SJCRH30 (cell line): Measurements from ENCODE around the gene DENND6B. TPM values are rescaled to one million over a fixed set of nuclear protein-coding genes. Genes with fewer than 3 reads are reported as not detected.
"Not testable (repeated sequence)": the region's sequence is repeated elsewhere in the genome, so short reads cannot be mapped to it uniquely, and the experiment has no call there.

Source experiments
- DNase-seq, 2 experiments: peaks; one replicate each; pipeline ENCODE4 v3.0.0-alpha.2; 2015 to 2020
- H3K27ac ChIP-seq: fragments of 250-450 bp; sonication (Bioruptor Pico); 2 replicates; pipeline ENCODE4 v1.5.1; 2020; ENCODE audit warnings: mild to moderate bottlenecking, moderate library complexity
- H3K27me3 ChIP-seq: fragments of 250-450 bp; sonication (Bioruptor Pico); 2 replicates; pipeline ENCODE4 v1.5.1; 2020; ENCODE audit warnings: mild to moderate bottlenecking, moderate library complexity
- H3K36me3 ChIP-seq: fragments of 250-450 bp; sonication (Bioruptor Pico); 2 replicates; pipeline ENCODE4 v1.5.1; 2020; ENCODE audit warnings: mild to moderate bottlenecking, moderate library complexity
- H3K4me1 ChIP-seq: fragments of 250-450 bp; sonication (Bioruptor Pico); 2 replicates; pipeline ENCODE4 v1.5.1; 2020; ENCODE audit warnings: mild to moderate bottlenecking, moderate library complexity
- H3K4me3 ChIP-seq: fragments of 250-450 bp; sonication (Bioruptor Pico); 2 replicates; pipeline ENCODE4 v1.5.1; 2020; ENCODE audit warnings: mild to moderate bottlenecking, moderate library complexity
- H3K9me3 ChIP-seq: fragments of 250-450 bp; sonication (Bioruptor Pico); replicated peaks from 2 replicates; pipeline ENCODE4 v1.5.1; 2020; ENCODE audit warnings: mild to moderate bottlenecking, moderate library complexity
- total RNA-seq: library from RNA; depleted of rRNA; stranded (reverse); fragments of >200 nt; shearing (Covaris generic); gene quantifications from 2 replicates; pipeline ENCODE4 v1.2.3, GENCODE V29; 2014; rRNA removed

Gene DENND6B, protein sequence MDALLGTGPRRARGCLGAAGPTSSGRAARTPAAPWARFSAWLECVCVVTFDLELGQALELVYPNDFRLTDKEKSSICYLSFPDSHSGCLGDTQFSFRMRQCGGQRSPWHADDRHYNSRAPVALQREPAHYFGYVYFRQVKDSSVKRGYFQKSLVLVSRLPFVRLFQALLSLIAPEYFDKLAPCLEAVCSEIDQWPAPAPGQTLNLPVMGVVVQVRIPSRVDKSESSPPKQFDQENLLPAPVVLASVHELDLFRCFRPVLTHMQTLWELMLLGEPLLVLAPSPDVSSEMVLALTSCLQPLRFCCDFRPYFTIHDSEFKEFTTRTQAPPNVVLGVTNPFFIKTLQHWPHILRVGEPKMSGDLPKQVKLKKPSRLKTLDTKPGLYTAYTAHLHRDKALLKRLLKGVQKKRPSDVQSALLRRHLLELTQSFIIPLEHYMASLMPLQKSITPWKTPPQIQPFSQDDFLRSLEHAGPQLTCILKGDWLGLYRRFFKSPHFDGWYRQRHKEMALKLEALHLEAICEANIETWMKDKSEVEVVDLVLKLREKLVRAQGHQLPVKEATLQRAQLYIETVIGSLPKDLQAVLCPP
- 0.08 and 0.18 TPM in 2 replicates for total RNA-seq

DNA sequence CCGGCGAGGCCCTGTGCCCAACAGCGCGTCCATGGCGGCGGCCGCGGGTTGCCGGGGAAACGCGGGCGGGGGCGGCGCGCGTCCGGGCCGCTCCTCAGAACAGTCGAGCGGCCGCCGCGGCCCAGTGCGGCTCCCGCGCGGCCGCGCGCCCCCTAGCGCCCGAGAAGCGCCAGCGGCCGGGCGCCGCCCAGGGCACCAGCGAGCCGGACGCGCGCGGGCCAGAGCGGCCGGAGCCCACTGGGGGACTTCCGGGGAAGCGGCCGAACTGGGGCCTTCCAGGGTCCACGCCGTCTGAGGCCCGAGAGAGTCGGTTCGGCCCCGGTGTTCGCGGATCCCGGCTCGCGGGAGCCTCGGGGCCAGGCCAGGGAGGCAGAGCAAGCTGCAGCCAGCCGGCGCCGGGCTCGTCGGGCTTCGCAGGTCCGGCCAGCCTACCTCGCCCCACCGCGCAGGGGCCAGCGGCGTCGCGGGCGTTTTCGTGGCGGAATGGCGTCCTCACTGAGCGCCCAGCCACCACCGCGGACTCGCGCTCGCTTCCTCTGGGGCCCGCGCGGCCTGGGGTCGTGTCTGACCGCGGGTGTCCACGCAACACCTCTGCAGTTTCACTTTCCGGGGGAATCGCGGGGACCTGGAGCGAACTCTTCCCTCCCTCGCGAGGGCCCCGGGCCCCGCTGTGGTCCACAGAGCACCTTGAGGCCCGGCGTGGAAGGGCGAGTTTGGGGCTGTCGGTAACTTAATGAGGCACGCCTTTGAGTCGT, at the start of gene DENND6B:
Gene DENND6B (minus strand): TSS at position 57 of the 755 bp plus-strand sequence. CDS start 24 bp downstream, at position 33.
- DNase-seq, result peak; percentile 81 to 91
- Histone ChIP-seq H3K4me1 (peaks cover 4% of the 10 kb centered on the region; the same call in 1 of the 2 replicates), H3K4me3 (peak within 1 kb of the TSS; percentile 83)

DNA sequence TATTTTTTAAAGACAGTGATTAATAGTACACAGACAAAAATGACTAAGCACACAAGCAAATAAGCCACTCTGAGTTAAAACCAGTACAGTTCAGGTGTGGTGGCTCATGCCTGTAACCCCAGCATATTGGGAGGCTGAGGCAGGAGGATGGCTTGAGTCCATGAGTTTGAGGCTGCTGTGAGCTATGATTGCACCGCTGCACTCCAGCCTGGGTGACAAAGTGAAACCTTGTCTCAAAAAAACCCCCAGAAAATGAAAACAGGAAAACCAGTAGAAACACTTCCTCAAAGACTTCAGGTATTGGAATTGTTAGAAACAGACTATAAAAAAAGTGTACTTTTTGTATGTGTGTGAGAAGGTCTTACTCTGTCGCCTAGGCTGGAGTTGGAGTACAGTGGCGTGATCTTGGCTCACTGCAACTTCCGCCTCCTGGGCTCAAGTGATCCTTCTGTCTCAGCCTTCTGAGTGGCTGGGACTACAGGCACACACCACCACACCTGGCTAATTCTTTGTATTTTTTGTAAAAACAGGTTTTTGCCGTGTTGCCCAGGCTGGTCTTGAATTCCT, 49.4 kb upstream of the DENND6B start:
- Histone ChIP-seq H3K36me3 (peaks cover 80% of the 10 kb centered on the region), H3K9me3 (0 out of 2 replicates have a peak, but pooled peaks cover 4% of the 10 kb centered on the region), H3K27ac (no peak overlapping the region), H3K4me3 (no peak overlapping the region), H3K4me1 (no peaks in the 10 kb centered on the region), H3K27me3 (no peaks in the 10 kb centered on the region)
- DNase-seq, result no peak

More for the DNA sequence above, at the start of gene DENND6B:
- Histone ChIP-seq H3K27me3 (peaks cover 9% of the 10 kb centered on the region), H3K27ac (peak within 1 kb of the TSS; percentile 75), H3K9me3 (no peaks in the 10 kb centered on the region), H3K36me3 (no peaks in the 10 kb centered on the region)

DNA sequence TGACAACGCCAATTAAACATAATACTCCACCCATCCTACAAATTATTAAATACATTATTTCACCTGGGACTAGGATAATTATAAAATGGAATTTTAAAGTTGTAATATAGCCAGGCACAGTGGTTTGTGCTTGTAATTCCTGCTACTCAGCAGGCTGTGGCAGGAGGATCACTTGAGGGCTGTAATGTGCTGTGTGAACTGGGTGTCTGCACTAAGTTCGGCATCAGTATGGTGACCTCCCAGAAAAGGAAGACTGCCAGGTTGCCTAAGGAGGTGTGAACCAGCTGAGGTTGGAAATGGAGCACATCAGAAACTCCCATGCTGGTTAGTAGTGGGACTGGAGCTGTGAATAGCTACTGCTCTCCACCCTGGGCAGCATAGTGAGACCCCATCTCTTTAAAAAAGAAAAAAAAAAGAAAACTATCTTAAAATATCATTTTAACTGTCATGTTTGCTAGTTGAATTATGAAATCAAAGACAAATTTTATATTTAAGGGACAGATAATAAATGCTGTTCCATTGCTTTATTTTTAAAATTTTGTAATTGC, 44.4 kb upstream of the DENND6B start:
- Histone ChIP-seq H3K27ac (no peak overlapping the region), H3K27me3 (no peaks in the 10 kb centered on the region), H3K36me3 (peaks cover 64% of the 10 kb centered on the region)

DNA sequence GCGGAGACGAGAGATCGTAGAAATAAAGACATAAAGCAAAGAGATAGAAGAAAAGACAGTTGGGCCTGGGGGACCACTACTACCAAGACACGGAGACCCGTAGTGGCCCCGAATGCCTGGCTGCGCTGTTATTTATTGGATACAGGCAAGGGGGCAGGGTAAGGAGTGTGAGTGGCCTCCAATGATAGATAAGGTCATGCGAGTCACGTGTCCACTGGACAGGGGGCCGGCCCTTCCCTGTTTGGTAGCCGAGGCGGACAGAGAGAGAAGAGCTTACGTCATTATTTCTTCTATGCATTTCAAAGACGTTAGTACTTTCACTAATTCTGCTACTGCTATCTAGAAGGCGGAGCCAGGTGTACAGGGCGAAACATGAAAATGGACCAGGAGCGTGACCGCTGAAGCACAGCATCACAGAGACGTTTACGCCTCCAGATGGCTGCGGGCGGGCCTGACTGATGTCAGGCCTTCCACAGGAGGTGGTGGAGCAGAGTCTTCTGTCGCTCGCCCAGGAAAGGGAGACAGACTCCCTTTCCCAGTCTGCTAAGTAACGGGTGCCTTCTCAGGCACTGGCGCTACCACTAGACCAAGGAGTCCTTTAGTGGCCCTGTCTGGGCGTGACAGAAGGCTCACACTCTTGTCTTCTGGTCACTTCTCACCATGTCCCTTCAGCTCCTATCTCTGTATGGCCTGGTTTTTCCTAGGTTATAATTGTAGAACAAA, 41.1 kb upstream of the DENND6B start:
- Histone ChIP-seq H3K4me1 (no peaks in the 10 kb centered on the region), H3K36me3 (peaks cover 46% of the 10 kb centered on the region), H3K4me3 (no peak overlapping the region), H3K9me3 (no peaks in the 10 kb centered on the region; the same call in 1 of the 2 replicates), H3K27me3 (no peaks in the 10 kb centered on the region), H3K27ac (no peak overlapping the region)
- no peak for DNase-seq

More for the DNA sequence above, 44.4 kb upstream of the DENND6B start:
- DNase-seq, result no peak
- Histone ChIP-seq H3K9me3 (no peaks in the 10 kb centered on the region; the same call in 1 of the 2 replicates), H3K4me3 (no peak overlapping the region), H3K4me1 (no peaks in the 10 kb centered on the region)

DNA sequence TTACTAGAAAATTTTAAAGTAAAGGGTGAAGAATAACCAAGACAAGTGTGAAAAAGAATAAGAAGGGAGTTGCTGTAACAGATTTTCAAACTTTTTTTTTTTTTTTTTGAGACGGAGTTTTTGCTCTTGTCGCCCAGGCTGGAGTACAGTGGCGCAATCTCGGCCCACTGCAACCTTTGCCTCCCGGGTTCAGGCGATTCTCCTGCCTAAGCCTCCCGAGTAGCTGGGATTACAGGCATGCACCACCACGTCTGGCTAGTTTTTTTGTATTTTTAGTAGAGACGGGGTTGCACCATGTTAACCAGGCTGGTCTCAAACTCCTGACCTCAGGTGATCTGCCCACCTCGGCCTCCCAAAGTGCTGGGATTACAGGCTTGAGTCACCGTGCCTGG, 37.0 kb upstream of the DENND6B start:
- DNase-seq, result not testable (repeated sequence)
- H3K36me3 ChIP-seq, result peaks cover 36% of the 10 kb centered on the region

DNA sequence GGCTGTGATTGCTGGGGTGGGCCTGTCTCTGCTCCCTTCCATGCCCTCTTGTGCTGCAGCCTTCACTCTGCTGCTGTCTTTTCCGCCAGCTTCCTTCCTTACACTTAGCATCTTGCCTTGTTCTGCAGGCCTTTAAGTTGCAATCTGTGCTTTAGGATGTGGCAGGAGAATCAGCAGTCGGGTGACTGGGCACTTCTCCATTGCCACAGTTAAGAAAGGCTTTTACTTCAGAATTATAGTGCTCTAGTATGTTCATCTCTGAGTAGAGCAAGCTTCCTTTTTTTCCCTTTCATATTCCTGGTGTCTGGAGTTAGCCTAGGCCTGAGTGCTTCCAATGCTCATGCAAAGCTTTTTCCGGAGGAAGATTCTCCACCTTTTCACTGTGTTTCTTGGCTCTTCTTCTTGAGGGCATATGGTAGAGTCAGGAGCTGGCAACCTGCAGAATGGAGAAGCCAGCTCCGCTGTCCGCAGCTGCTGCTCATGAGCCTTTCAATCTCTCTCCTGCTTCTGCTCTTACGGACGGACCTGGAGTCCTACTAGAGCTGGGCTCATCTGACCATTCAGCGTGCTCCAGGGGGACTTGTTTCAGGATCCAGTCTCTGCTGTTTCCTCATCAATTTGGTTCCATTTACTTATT, 36.5 kb upstream of the DENND6B start:
- no peak for DNase-seq
- Histone ChIP-seq H3K27ac (no peak overlapping the region), H3K36me3 (peaks cover 35% of the 10 kb centered on the region), H3K4me3 (no peak overlapping the region), H3K27me3 (no peaks in the 10 kb centered on the region), H3K9me3 (no peaks in the 10 kb centered on the region; the same call in 1 of the 2 replicates), H3K4me1 (no peaks in the 10 kb centered on the region)

More for the DNA sequence above, 37.0 kb upstream of the DENND6B start:
- H3K4me3 ChIP-seq, H3K27ac ChIP-seq, H3K27me3 ChIP-seq, H3K4me1 ChIP-seq, H3K9me3 ChIP-seq: not testable (repeated sequence)

DNA sequence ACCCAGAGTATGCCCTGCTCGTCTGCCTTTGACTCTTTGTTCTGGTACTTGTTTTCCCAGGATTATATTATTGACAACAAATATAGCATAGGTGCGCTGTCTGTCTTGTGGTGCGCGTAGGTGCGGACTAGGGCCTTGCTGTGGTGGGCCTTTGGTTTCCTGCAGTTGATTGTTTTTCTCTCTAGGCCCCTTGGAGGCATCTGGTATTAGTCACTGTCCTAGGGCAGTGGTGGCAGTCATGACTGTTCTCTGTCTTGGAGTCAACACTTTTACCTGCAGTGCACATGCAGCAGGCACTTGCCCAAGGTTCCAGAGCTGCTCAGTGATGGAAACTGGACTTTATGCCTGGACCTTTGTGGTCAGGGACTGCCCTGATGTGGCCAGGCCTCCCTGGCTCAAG, 34.9 kb upstream of the DENND6B start:
- Histone ChIP-seq H3K27me3 (no peaks in the 10 kb centered on the region), H3K36me3 (peaks cover 33% of the 10 kb centered on the region)

DNA sequence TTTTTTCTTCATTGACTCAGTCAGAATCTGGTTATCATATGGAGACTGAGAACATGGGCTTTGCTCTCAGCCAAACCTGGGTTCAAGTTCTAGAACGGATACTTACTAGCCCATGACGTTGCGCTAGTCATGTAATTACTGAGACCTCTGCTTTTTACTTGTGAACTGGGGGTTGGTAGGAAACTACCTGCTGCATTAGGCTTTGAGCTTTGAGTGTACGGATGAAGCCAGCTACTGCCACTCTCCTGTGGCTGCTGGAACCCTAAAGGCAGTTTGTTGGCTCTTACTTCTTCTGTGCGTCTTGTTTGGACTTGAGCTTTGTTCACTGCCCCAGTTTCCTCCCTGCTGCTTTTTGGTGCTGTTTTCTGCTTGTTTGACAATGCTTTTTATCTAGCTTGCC, 34.4 kb upstream of the DENND6B start:
- H3K27me3 ChIP-seq, result no peaks in the 10 kb centered on the region
- no peaks in the 10 kb centered on the region; the same call in 1 of the 2 replicates for H3K9me3 ChIP-seq
- H3K27ac ChIP-seq, result no peak overlapping the region
- no peaks in the 10 kb centered on the region for H3K4me1 ChIP-seq
- no peak for DNase-seq
- H3K36me3 ChIP-seq, result peaks cover 38% of the 10 kb centered on the region
- no peak overlapping the region for H3K4me3 ChIP-seq

More for the DNA sequence above, 34.9 kb upstream of the DENND6B start:
- Histone ChIP-seq H3K4me3 (no peak overlapping the region), H3K4me1 (no peaks in the 10 kb centered on the region), H3K9me3 (no peaks in the 10 kb centered on the region; the same call in 1 of the 2 replicates), H3K27ac (no peak overlapping the region)
- DNase-seq, result no peak

DNA sequence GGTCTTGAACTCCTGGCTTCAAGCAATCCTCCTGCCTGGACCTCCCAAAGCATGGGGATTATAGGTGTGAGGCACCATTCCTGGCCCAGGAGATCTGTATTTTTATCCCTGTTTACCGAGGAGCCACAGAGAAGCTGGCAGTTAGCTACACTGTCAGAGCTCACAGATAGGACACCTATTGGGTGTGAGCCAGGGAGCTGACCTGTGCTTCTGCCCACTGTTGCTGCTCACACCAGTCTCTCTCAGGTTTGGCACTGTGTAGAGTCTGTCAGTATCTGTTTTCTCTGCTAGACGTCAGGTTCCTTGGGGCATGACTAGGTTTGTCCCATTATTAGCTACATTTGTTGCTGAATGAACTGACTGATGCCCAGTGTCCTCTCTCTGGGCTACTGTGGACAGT, 33.8 kb upstream of the DENND6B start:
- Histone ChIP-seq H3K27ac (no peak overlapping the region), H3K36me3 (peaks cover 38% of the 10 kb centered on the region), H3K4me3 (no peak overlapping the region), H3K4me1 (no peaks in the 10 kb centered on the region), H3K27me3 (no peaks in the 10 kb centered on the region), H3K9me3 (no peaks in the 10 kb centered on the region; the same call in 1 of the 2 replicates)
- DNase-seq, result no peak

DNA sequence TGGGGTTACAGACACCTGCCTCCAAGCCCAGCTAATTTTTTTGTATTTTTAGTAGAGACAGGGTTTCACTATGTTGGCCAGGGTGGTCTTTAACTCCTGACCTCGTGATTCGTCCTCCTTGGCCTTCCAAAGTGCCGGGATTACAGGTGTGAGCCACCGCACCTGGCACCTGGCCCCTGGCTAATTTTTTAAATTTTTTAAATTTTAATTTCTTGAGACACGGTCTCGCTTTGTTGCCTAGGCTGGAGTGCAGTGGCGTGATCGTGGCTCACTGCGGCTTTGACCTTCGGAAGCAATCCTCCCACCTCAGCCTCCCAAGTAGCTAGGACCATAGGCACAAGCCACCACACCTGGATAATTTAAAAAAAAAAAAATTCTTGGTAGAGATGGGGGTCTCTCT, 30.9 kb upstream of the DENND6B start:
- no peak for DNase-seq
- Histone ChIP-seq H3K36me3 (peaks cover 32% of the 10 kb centered on the region), H3K9me3 (no peaks in the 10 kb centered on the region; the same call in 1 of the 2 replicates), H3K27ac (no peak overlapping the region), H3K4me3 (no peak overlapping the region), H3K4me1 (no peaks in the 10 kb centered on the region), H3K27me3 (no peaks in the 10 kb centered on the region)

DNA sequence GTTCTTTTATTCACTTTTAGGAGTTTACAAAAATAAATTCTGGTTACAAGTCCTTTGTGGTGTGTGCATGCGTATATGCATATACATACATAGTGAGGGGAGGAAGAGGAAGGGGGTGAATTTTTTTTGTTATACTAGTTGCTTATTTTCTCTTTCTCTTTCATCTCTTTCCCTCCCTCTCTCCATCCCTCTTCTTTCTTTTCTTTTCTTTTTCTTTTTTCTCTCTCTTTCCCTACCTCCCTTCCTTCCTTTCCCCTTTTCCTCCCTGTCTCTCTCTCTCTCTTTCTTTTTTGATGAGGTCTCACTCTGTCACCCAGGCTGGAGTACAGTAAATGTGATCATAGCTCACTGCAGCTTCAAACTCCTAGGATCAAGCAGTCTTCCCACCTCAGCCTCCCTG, 30.4 kb upstream of the DENND6B start:
- Histone ChIP-seq H3K27ac (no peak overlapping the region), H3K27me3 (no peaks in the 10 kb centered on the region), H3K4me3 (no peak overlapping the region), H3K9me3 (no peaks in the 10 kb centered on the region; the same call in 1 of the 2 replicates), H3K4me1 (no peaks in the 10 kb centered on the region), H3K36me3 (peaks cover 32% of the 10 kb centered on the region)
- DNase-seq, result no peak

DNA sequence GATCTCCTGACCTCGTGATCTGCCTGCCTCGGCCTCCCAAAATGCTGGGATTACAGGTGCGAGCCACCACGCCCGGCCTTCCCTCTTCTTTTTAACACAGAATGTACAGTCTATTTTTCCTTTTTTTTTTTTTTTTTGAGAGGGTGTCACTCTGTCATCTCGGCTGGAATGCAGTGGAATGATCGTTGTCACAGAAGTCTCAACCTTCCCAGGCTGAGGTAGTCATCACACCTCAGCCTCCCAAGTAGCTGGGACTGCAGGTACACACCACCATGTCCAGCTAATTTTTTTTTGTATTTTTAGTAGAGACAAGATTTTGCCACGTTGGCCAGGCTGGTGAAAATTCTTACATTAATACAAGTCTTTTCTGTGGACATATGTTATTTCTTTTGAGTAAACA, 29.4 kb upstream of the DENND6B start:
- H3K27me3 ChIP-seq, result no peaks in the 10 kb centered on the region
- DNase-seq, result no peak

DNA sequence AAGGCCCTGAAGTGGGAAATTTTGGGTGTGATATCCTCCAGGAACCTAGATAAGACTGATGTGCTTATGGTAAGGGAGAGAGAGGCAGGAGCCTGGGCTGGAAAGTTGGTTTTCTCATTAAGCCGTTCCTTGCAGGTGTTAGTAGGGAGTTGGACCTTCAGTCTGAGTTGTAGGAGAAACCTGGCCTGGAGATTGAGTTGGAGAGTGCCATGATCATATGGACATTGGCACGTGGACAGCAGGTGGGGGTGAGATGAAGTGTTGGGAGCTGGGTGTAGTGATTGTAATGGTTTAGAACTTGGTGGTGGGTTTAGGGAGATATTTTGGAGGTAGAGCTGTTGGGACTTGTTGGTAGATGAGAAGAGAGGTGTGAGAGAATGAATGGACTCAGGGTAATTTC, 21.2 kb upstream of the DENND6B start:
- no peak for DNase-seq

More for the DNA sequence above, 29.4 kb upstream of the DENND6B start:
- no peak overlapping the region for H3K27ac ChIP-seq
- no peaks in the 10 kb centered on the region for H3K4me1 ChIP-seq
- H3K36me3 ChIP-seq, result peaks cover 40% of the 10 kb centered on the region
- no peak overlapping the region for H3K4me3 ChIP-seq
- H3K9me3 ChIP-seq, result no peaks in the 10 kb centered on the region; the same call in 1 of the 2 replicates

More for the DNA sequence above, 21.2 kb upstream of the DENND6B start:
- Histone ChIP-seq H3K4me3 (no peak overlapping the region), H3K9me3 (no peaks in the 10 kb centered on the region), H3K27ac (no peak overlapping the region), H3K27me3 (no peaks in the 10 kb centered on the region), H3K4me1 (no peaks in the 10 kb centered on the region), H3K36me3 (peaks cover 34% of the 10 kb centered on the region)
